Rectal smooth muscle tissue (tissue), 1 donor: ENCODE results near the gene SPECC1.
"Not testable (repeated sequence)": the region's sequence is repeated elsewhere in the genome, so short reads cannot be mapped to it uniquely, and the experiment has no call there.

ENCODE experiments used
- H3K27ac ChIP-seq: one replicate; pipeline ENCODE4 v1.7.0; 2013; ENCODE audit warnings: low read depth, low read length, inconsistent platforms
- H3K27me3 ChIP-seq: one replicate; pipeline ENCODE4 v1.7.0; 2013; ENCODE audit warnings: low read length; ENCODE audit not compliant: control insufficient read depth, insufficient read depth
- H3K36me3 ChIP-seq: one replicate; pipeline ENCODE4 v1.7.0; 2013; ENCODE audit warnings: low read length; ENCODE audit not compliant: control insufficient read depth, insufficient read depth
- H3K4me1 ChIP-seq: one replicate; pipeline ENCODE4 v1.7.0; 2013; ENCODE audit warnings: low read length; ENCODE audit not compliant: control insufficient read depth, insufficient read depth
- H3K4me3 ChIP-seq: one replicate; pipeline ENCODE4 v1.7.0; 2013; ENCODE audit warnings: low read length
- H3K9ac ChIP-seq: one replicate; pipeline ENCODE4 v1.7.0; 2013; ENCODE audit warnings: low read length

SPECC1 gene

GRCh38 chr17:20236578-20237227, 227.5 kb downstream of the SPECC1 start:
- Histone ChIP-seq H3K4me1 (peaks cover 5% of the 10 kb centered on the region), H3K27ac (peak overlapping the region; percentile 11), H3K4me3 (no peak overlapping the region), H3K9ac (no peak overlapping the region), H3K27me3 (no peaks in the 10 kb centered on the region), H3K36me3 (peaks cover 4% of the 10 kb centered on the region)

GRCh38 chr17:20239776-20240175, 230.6 kb downstream of the SPECC1 start:
- not testable (repeated sequence) for H3K4me3 ChIP-seq, H3K9ac ChIP-seq, H3K36me3 ChIP-seq, H3K27me3 ChIP-seq, H3K4me1 ChIP-seq, H3K27ac ChIP-seq

GRCh38 chr17:20241855-20242254, 232.7 kb downstream of the SPECC1 start:
- Histone ChIP-seq H3K27ac (no peak overlapping the region), H3K4me3 (no peak overlapping the region), H3K36me3 (no peaks in the 10 kb centered on the region), H3K9ac (no peak overlapping the region), H3K4me1 (peaks cover 1% of the 10 kb centered on the region), H3K27me3 (no peaks in the 10 kb centered on the region)

DNA sequence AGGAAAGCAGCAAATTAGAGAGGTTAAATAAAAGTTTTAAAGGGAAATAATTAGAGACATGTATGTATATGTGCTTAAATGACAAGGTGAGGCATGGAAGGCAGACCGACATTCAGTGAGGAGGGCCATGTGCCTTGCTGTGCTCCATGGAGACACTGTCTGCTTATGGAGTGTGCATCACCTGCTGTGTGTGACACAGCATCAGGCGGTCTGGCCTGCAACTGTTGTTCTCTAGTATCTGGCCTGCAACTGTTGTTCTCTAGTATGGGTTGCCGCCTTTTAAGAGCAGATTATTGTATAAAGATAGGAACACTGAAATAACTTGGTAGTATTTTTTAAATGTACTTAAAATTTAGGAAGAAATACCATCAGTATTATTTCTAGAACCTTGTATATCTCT, 233.1 kb downstream of the SPECC1 start:
- Histone ChIP-seq H3K36me3 (no peaks in the 10 kb centered on the region), H3K27ac (no peak overlapping the region), H3K27me3 (no peaks in the 10 kb centered on the region), H3K4me3 (no peak overlapping the region), H3K9ac (no peak overlapping the region), H3K4me1 (no peaks in the 10 kb centered on the region)

DNA sequence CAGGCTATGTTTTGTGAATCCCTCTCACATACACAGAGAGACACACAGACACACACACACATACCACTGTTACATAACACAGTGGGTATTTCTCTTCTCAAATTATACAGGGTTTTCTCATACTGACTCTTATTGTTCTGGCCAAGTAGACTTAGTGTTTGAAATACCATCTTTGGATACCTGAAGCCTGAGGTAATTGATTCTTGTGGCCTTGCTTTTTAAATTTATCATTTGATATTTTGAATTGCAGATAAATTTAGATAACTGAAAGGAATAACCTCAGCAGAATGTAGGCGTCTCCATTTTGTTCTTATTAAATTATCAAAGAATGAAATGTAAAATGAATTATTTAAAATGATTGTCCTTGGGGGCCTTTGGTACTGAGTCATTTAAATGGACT, 234.4 kb downstream of the SPECC1 start:
- no peak overlapping the region for H3K4me3 ChIP-seq
- peaks cover 2% of the 10 kb centered on the region for H3K36me3 ChIP-seq
- H3K27me3 ChIP-seq, result no peaks in the 10 kb centered on the region
- H3K9ac ChIP-seq, result no peak overlapping the region
- no peaks in the 10 kb centered on the region for H3K4me1 ChIP-seq
- H3K27ac ChIP-seq, result no peak overlapping the region

DNA sequence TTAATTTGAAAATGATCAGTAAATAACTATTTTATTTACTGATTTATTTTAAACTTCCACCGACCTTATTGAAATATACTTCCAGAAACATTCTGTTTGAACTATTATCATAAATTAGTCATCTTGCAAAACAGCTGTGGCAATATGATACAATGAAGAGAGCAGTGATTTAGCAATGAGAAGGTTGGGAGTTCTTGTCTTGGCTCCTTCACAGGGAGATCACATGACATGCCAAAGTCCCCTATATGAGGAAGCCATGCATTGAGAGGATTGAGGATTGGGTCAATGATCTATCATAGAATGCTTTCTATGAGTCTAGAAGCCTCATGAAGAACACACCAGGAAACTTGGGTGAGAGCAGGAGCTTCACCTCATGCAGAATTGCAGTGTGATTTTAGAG, 235.5 kb downstream of the SPECC1 start:
- Histone ChIP-seq H3K9ac (no peak overlapping the region), H3K4me1 (no peaks in the 10 kb centered on the region), H3K27me3 (no peaks in the 10 kb centered on the region)

DNA sequence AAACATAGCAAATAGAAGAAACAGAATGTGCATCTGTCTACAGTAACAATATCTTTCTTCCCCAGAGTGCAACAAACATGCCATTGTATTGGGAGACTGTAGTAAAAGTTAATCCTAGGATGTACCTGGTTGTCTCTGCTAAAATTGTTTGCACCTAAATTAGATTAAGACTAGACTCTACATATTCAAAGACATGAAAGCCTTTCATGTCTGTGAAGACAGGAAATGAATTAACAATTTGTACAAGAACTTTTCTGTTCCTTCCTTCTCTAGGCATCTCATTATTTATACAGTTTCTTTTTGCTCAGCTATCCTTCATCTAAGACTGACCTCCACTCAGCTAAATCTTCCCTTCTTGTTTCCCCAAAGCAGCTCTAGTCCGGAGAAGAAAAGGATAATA, 237.5 kb downstream of the SPECC1 start:
- Histone ChIP-seq H3K27me3 (no peaks in the 10 kb centered on the region), H3K36me3 (peaks cover 2% of the 10 kb centered on the region), H3K4me1 (no peaks in the 10 kb centered on the region), H3K4me3 (no peak overlapping the region), H3K9ac (no peak overlapping the region), H3K27ac (no peak overlapping the region)

More for the DNA sequence above, 235.5 kb downstream of the SPECC1 start:
- H3K27ac ChIP-seq, result no peak overlapping the region
- no peak overlapping the region for H3K4me3 ChIP-seq
- peaks cover 2% of the 10 kb centered on the region for H3K36me3 ChIP-seq

GRCh38 chr17:20253323-20253722, 244.2 kb downstream of the SPECC1 start:
- Histone ChIP-seq H3K27me3 (no peaks in the 10 kb centered on the region), H3K9ac (no peak overlapping the region), H3K27ac (no peak overlapping the region), H3K36me3 (peaks cover 11% of the 10 kb centered on the region), H3K4me3 (no peak overlapping the region), H3K4me1 (no peaks in the 10 kb centered on the region)

- Histone ChIP-seq H3K27me3 (no peaks in the 10 kb centered on the region), H3K36me3 (peaks cover 11% of the 10 kb centered on the region), H3K4me3 (no peak overlapping the region), H3K9ac (no peak overlapping the region), H3K27ac (no peak overlapping the region), H3K4me1 (no peaks in the 10 kb centered on the region)
These were observed 245.4 kb downstream of the SPECC1 start for GRCh38 chr17:20254541-20254940.

DNA sequence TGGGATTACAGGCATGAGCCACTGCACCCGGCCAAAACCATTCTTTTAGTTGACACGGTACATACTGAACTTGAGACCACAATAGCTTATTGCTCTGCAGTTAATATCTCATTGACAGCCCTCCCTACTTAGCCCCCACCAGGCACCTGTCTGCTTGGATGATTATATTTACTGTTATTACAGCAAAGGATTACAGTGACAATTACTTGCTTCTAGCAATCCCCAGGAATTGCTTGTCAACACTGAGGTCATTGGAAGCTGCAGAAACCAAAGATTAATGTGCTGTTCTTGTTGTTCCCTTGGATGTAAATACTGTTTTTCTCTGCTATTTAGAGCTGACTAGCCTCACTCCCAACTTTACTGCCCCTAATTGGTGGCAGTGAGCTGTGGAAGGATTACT, 247.0 kb downstream of the SPECC1 start:
- H3K27me3 ChIP-seq, result no peaks in the 10 kb centered on the region
- H3K36me3 ChIP-seq, result peaks cover 11% of the 10 kb centered on the region
- no peaks in the 10 kb centered on the region for H3K4me1 ChIP-seq
- no peak overlapping the region for H3K9ac ChIP-seq
- no peak overlapping the region for H3K27ac ChIP-seq
- H3K4me3 ChIP-seq, result no peak overlapping the region

GRCh38 chr17:20257008-20257407, 247.8 kb downstream of the SPECC1 start:
- H3K4me1 ChIP-seq, result no peaks in the 10 kb centered on the region
- H3K27ac ChIP-seq, result no peak overlapping the region
- no peak overlapping the region for H3K9ac ChIP-seq
- no peaks in the 10 kb centered on the region for H3K27me3 ChIP-seq
- H3K4me3 ChIP-seq, result no peak overlapping the region
- peaks cover 11% of the 10 kb centered on the region for H3K36me3 ChIP-seq

- Histone ChIP-seq H3K9ac (no peak overlapping the region), H3K4me3 (no peak overlapping the region), H3K36me3 (peaks cover 11% of the 10 kb centered on the region), H3K27me3 (no peaks in the 10 kb centered on the region), H3K4me1 (no peaks in the 10 kb centered on the region), H3K27ac (no peak overlapping the region)
These were observed 248.6 kb downstream of the SPECC1 start for GRCh38 chr17:20257798-20258197.

DNA sequence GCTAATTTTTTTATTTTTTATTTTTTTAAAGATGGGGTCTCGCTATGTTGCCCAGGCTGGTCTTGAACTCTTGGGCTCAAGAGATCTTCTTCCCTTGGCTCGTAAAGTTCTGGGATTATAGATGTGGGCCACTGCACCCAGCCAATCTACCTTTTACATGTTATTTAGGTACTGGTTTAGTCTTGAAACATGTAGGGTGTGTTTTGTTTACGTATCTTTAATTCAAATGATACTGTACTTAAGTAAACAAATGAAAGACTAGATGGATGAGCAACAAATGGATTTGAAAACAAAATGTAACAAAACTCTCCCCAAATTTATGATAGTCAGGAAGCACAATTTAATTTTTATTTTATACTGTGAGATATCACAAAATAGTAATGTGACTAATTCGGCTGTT, 250.5 kb downstream of the SPECC1 start:
- H3K27me3 ChIP-seq, result no peaks in the 10 kb centered on the region
- H3K36me3 ChIP-seq, result peaks cover 11% of the 10 kb centered on the region
- H3K9ac ChIP-seq, result no peak overlapping the region
- H3K27ac ChIP-seq, result no peak overlapping the region
- H3K4me3 ChIP-seq, result no peak overlapping the region
- H3K4me1 ChIP-seq, result peaks cover under 1% of the 10 kb centered on the region
